Kidney tubule cell (primary cell): ENCODE measurements around the gene HOMER2.
"Not testable (repeated sequence)": the region's sequence is repeated elsewhere in the genome, so short reads cannot be mapped to it uniquely, and the experiment has no call there.

Source experiments
- DNase-seq: peaks from one replicate; pipeline ENCODE4 v3.0.0-alpha.2; 2018; ENCODE audit warnings: low spot score

The HOMER2 gene

GRCh38 chr15:82894971-82895520 is 57.5 kb downstream of the HOMER2 start:
- peak; percentile 45 for DNase-seq

GRCh38 chr15:82893473-82893872 is 59.0 kb downstream of the HOMER2 start:
- DNase-seq = not testable (repeated sequence)

- no peak for DNase-seq
Measured at GRCh38 chr15:82892573-82892972, 59.9 kb downstream of the HOMER2 start.

GRCh38 chr15:82890995-82891390 is 61.5 kb downstream of the HOMER2 start:
- no peak for DNase-seq

GRCh38 chr15:82890338-82890994 is 62.1 kb downstream of the HOMER2 start:
- no peak for DNase-seq

GRCh38 chr15:82882273-82882928 is 70.1 kb downstream of the HOMER2 start:
- no peak for DNase-seq

- no peak for DNase-seq
Measured at GRCh38 chr15:82881747-82882146, 70.8 kb downstream of the HOMER2 start.

GRCh38 chr15:82880704-82881103 is 71.8 kb downstream of the HOMER2 start:
- DNase-seq = peak; percentile 12

- DNase-seq = no peak
Measured at GRCh38 chr15:82878325-82878724, 74.2 kb downstream of the HOMER2 start.

- no peak for DNase-seq
Measured at GRCh38 chr15:82877825-82878224, 74.7 kb downstream of the HOMER2 start.

- peak; percentile 62 for DNase-seq
Measured at GRCh38 chr15:82875411-82876003, 77.0 kb downstream of the HOMER2 start.

GRCh38 chr15:82874961-82875360 is 77.6 kb downstream of the HOMER2 start:
- DNase-seq = no peak

- no peak for DNase-seq
Measured at GRCh38 chr15:82874267-82874666, 78.3 kb downstream of the HOMER2 start.

- no peak for DNase-seq
Measured at GRCh38 chr15:82873000-82873680, 79.4 kb downstream of the HOMER2 start.

GRCh38 chr15:82871832-82872484 is 80.6 kb downstream of the HOMER2 start:
- DNase-seq = no peak

GRCh38 chr15:82871358-82871757 is 81.2 kb downstream of the HOMER2 start:
- peak; percentile 22 for DNase-seq

GRCh38 chr15:82870727-82871320 is 81.7 kb downstream of the HOMER2 start:
- DNase-seq = no peak

GRCh38 chr15:82865981-82866380 is 86.5 kb downstream of the HOMER2 start:
- not testable (repeated sequence) for DNase-seq

GRCh38 chr15:82865581-82865980 is 86.9 kb downstream of the HOMER2 start:
- not testable (repeated sequence) for DNase-seq

- no peak for DNase-seq
Measured at GRCh38 chr15:82864967-82865366, 87.6 kb downstream of the HOMER2 start.

- no peak for DNase-seq
Measured at GRCh38 chr15:82862886-82863285, 89.6 kb downstream of the HOMER2 start.

- no peak for DNase-seq
Measured at GRCh38 chr15:82858932-82859331, 93.6 kb downstream of the HOMER2 start.
